SK-N-SH (cell line): ENCODE measurements around the gene ST7. TPM values are rescaled to one million over a fixed set of nuclear protein-coding genes. Genes with fewer than 3 reads are reported as not detected.

ENCODE experiments used
- CTCF ChIA-PET: fragments of 300-600, 350-600 bp; formaldehyde crosslinking; extraction: SDS; loops from one replicate; lab custom pipeline; 2021; lab: Yijun Ruan, JAX
- POLR2A ChIA-PET: fragments of 350-600 bp; sonication (Branson Sonifier 250); formaldehyde crosslinking; extraction: SDS; loops from one replicate; lab custom pipeline; 2020; ENCODE audit warnings: antibody characterized with exemption, inconsistent platforms; lab: Yijun Ruan, JAX
- DNase-seq: peaks from one replicate; pipeline ENCODE4 v3.0.0; 2012
- H2AFZ ChIP-seq: fragments of 200-600 bp; sonication (generic); 2 replicates; pipeline ENCODE4 v1.8.1; 2016; ENCODE audit warnings: antibody characterized with exemption, mild to moderate bottlenecking, low read depth
- H3F3A ChIP-seq: fragments of 200-600 bp; sonication (generic); replicated peaks from 2 replicates; pipeline ENCODE3; 2016; ENCODE audit warnings: antibody characterized with exemption, mild to moderate bottlenecking; ENCODE audit not compliant: insufficient read depth
- H3K27ac ChIP-seq, 2 experiments: fragments of 200-500 bp in 1 of 2; fragments of 200-600 bp in 1 of 2; sonication (Bioruptor generic) in 1 of 2; sonication (generic), shearing (Covaris generic) in 1 of 2; 2 replicates each; pipeline versions ENCODE4 v1.5.1 to v1.6.1; 2014 to 2016; ENCODE audit warnings: low read depth in 2 of 2, inconsistent platforms in 1 of 2, low read length in 1 of 2, mild to moderate bottlenecking in 1 of 2, mixed read lengths in 1 of 2
- H3K27me3 ChIP-seq: fragments of 200-600 bp; sonication (generic), shearing (Covaris generic); 2 replicates; pipeline ENCODE4 v1.6.1; 2016; ENCODE audit warnings: mixed run types; ENCODE audit not compliant: insufficient read depth
- H3K36me3 ChIP-seq, 2 experiments: fragments of 200-500 bp in 1 of 2; fragments of 200-600 bp in 1 of 2; sonication (Bioruptor generic) in 1 of 2; sonication (generic) in 1 of 2; replicated peaks in 1 of 2; 2 replicates each; pipeline versions ENCODE3 to v1.5.1; 2014 to 2016; ENCODE audit warnings: low read length in 1 of 2, mild to moderate bottlenecking in 1 of 2; ENCODE audit not compliant: insufficient read depth in 2 of 2, control insufficient read depth in 1 of 2
- H3K4me1 ChIP-seq, 2 experiments: fragments of 200-500 bp in 1 of 2; fragments of 200-600 bp in 1 of 2; sonication (Bioruptor generic) in 1 of 2; sonication (generic), shearing (Covaris generic) in 1 of 2; 2 replicates each; pipeline versions ENCODE4 v1.5.1 to v1.6.1; 2014 to 2016; ENCODE audit warnings: low read depth in 1 of 2, low read length in 1 of 2, mixed run types in 1 of 2; ENCODE audit not compliant: insufficient read depth in 2 of 2, control insufficient read depth in 1 of 2
- H3K4me2 ChIP-seq: fragments of 200-600 bp; sonication (generic), shearing (Covaris generic); 2 replicates; pipeline ENCODE4 v1.6.1; 2017; ENCODE audit warnings: mixed run types
- H3K4me3 ChIP-seq, 2 experiments: fragments of 200-500 bp in 1 of 2; fragments of 200-600 bp in 1 of 2; sonication (Bioruptor generic) in 1 of 2; sonication (generic), shearing (Covaris generic) in 1 of 2; 2 replicates each; pipeline versions ENCODE4 v1.5.1 to v1.8.1; 2014 to 2016; ENCODE audit warnings: low read depth in 2 of 2, inconsistent platforms in 1 of 2, low read length in 1 of 2, mild to moderate bottlenecking in 1 of 2, mixed read lengths in 1 of 2, moderate library complexity in 1 of 2
- H3K79me2 ChIP-seq: fragments of 200-600 bp; sonication (generic); 2 replicates; pipeline ENCODE4 v1.8.1; 2017; ENCODE audit warnings: mild to moderate bottlenecking; ENCODE audit not compliant: insufficient read depth
- H3K9ac ChIP-seq: fragments of 200-600 bp; sonication (generic); 2 replicates; pipeline ENCODE4 v1.6.1; 2017; ENCODE audit warnings: mixed run types
- H3K9me2 ChIP-seq: fragments of 200-600 bp; sonication (generic); 2 replicates; pipeline ENCODE4 v1.6.1; 2017; ENCODE audit warnings: mixed run types
- H3K9me3 ChIP-seq: fragments of 200-600 bp; sonication (generic); 2 replicates; pipeline ENCODE4 v1.6.1; 2017; ENCODE audit warnings: mixed run types, mild to moderate bottlenecking, moderate library complexity
- H4K20me1 ChIP-seq: fragments of 200-600 bp; sonication (generic); 2 replicates; pipeline ENCODE4 v1.6.1; 2017; ENCODE audit warnings: mild to moderate bottlenecking, mixed run types; ENCODE audit not compliant: insufficient read depth
- ELF1 ChIP-seq: IDR thresholded peaks from 2 replicates; pipeline ENCODE4 v1.4.0; 2012
- EP300 ChIP-seq, 2 experiments: IDR thresholded peaks; 2 replicates each; pipeline versions ENCODE4 v1.4.0 to v1.6.1; 2012; ENCODE audit warnings: borderline replicate concordance in 1 of 2, low read depth in 1 of 2, low read length in 1 of 2
- FOXM1 ChIP-seq: IDR thresholded peaks from 2 replicates; pipeline ENCODE4 v1.4.0; 2012; ENCODE audit warnings: low read depth, mild to moderate bottlenecking
- JUND ChIP-seq: IDR thresholded peaks from 2 replicates; pipeline ENCODE4 v1.4.0; 2012
- NFIC ChIP-seq: IDR thresholded peaks from 2 replicates; pipeline ENCODE4 v1.4.0; 2012; ENCODE audit warnings: borderline replicate concordance
- POLR2AphosphoS5 ChIP-seq: IDR thresholded peaks from 2 replicates; pipeline ENCODE4 v1.6.1; 2012; ENCODE audit warnings: low read depth, low read length
- RAD21 ChIP-seq: IDR thresholded peaks from 2 replicates; pipeline ENCODE4 v1.6.1; 2012; ENCODE audit warnings: mild to moderate bottlenecking, low read length
- REST ChIP-seq: IDR thresholded peaks from 2 replicates; pipeline ENCODE4 v1.6.1; 2012; ENCODE audit warnings: mild to moderate bottlenecking, low read depth, low read length, moderate library complexity
- RXRA ChIP-seq: IDR thresholded peaks from 2 replicates; pipeline ENCODE4 v1.4.0; 2012; ENCODE audit warnings: low read depth, mild to moderate bottlenecking, borderline replicate concordance
- SMC3 ChIP-seq: IDR thresholded peaks from 2 replicates; pipeline ENCODE4 v1.6.1; 2012; ENCODE audit warnings: low read depth, low read length, improper control_type of control experiment
- TAF1 ChIP-seq: IDR thresholded peaks from 2 replicates; pipeline ENCODE4 v1.6.1; 2012; ENCODE audit warnings: low read depth, mild to moderate bottlenecking, low read length, moderate library complexity, borderline replicate concordance
- TCF12 ChIP-seq: IDR thresholded peaks from 2 replicates; pipeline ENCODE4 v1.4.0; 2012
- TEAD4 ChIP-seq: IDR thresholded peaks from 2 replicates; pipeline ENCODE4 v1.4.0; 2012; ENCODE audit warnings: mild to moderate bottlenecking, borderline replicate concordance; ENCODE audit not compliant: insufficient read depth
- WGBS: methylation state at CpG from one replicate; pipeline ENCODE4 v1.1.6; 2017; ENCODE audit warnings: low lambda C conversion rate; 5-methylcytosine and 5-hydroxymethylcytosine counted together
- polyA plus RNA-seq, 3 experiments: library from polyadenylated mRNA; depleted of rRNA; stranded (reverse); fragments of >200 nt; gene quantifications; 2 replicates each; pipeline ENCODE4 v1.2.3, GENCODE V29; 2012
- TF ChIP-seq, protein P1 (sequence below): IDR thresholded peaks from 2 replicates; pipeline ENCODE4; 2012
- TF ChIP-seq, protein P2 (sequence below): fragments of 150-350 bp; IDR thresholded peaks from 2 replicates; pipeline ENCODE4 v1.6.1; 2017; ENCODE audit warnings: antibody characterized with exemption, low read length, low read depth, borderline replicate concordance
- TF ChIP-seq, protein P3 (sequence below): IDR thresholded peaks from 2 replicates; pipeline ENCODE4 v1.4.0; 2012; ENCODE audit warnings: low read depth, borderline replicate concordance
- TF ChIP-seq, protein P4 (sequence below): IDR thresholded peaks from 2 replicates; pipeline ENCODE4 v1.4.0; 2012; ENCODE audit warnings: low read depth
- TF ChIP-seq, protein P5 (sequence below): IDR thresholded peaks from 2 replicates; pipeline ENCODE4 v1.4.0; 2012; ENCODE audit warnings: low read depth, borderline replicate concordance

ST7 gene
- polyA plus RNA-seq, 1 of the 3 experiments (the other 2 are of a cell fraction) = 23.5 TPM

DNA sequence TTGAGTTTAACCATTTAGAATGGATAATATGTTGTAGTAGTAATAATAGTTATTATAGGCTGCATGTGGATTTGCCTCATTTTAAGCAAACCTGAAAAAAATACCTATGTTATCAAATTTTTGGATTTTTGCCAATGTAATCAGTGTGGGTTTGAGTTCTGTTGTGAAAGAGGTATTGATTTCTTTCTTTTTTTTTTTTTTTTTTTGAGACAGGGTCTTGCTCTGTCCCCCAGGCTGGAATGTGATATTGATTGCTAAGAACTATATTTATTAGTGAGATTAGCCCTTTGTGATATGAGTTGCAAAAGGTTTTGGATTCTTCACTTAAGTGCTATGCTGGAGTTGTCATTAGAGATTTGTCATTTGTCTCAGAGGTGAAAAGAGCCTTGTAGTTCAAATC, 124.4 kb downstream of the ST7 start:
- CTCF ChIA-PET = interaction anchor here (1.2 to 1.7 kb wide), 5 partner anchors 9 to 43 kb away, joined by 3 to 5 read pairs (median 4); no protein-coding TSS in a partner anchor
- H3K9me3 ChIP-seq = no peaks in the 10 kb centered on the region
- no peak overlapping the region for H2AFZ ChIP-seq
- no peak overlapping the region for H3K4me3 ChIP-seq
- H3K4me1 ChIP-seq = peaks cover 0 to 17% of the 10 kb centered on the region in 2 experiments; a peak in 2 of 4 replicates
- no peaks in the 10 kb centered on the region for H3K36me3 ChIP-seq
- H3F3A ChIP-seq = peaks cover 7% of the 10 kb centered on the region
- H3K79me2 ChIP-seq = peaks cover 3% of the 10 kb centered on the region; the same call in 1 of the 2 replicates
- H3K27me3 ChIP-seq = no peaks in the 10 kb centered on the region
- TF ChIP-seq ELF1 (no peak), NFIC (peak; percentile 11; the same call in 1 of the 2 replicates)
- TF ChIP-seq, protein P1, sequence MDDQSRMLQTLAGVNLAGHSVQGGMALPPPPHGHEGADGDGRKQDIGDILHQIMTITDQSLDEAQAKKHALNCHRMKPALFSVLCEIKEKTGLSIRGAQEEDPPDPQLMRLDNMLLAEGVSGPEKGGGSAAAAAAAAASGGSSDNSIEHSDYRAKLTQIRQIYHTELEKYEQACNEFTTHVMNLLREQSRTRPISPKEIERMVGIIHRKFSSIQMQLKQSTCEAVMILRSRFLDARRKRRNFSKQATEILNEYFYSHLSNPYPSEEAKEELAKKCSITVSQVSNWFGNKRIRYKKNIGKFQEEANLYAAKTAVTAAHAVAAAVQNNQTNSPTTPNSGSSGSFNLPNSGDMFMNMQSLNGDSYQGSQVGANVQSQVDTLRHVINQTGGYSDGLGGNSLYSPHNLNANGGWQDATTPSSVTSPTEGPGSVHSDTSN = no peak
- H3K4me2 ChIP-seq = no peak overlapping the region
- no peak overlapping the region for H3K27ac ChIP-seq
- POLR2A ChIA-PET = no interaction called here
- H4K20me1 ChIP-seq = no peaks in the 10 kb centered on the region
- no peak for DNase-seq
- no peak overlapping the region for H3K9ac ChIP-seq
- H3K9me2 ChIP-seq = no peaks in the 10 kb centered on the region

- H3K4me1 ChIP-seq = peaks cover 3 to 20% of the 10 kb centered on the region in 2 experiments; a peak in 3 of 4 replicates
- H3K9me3 ChIP-seq = no peaks in the 10 kb centered on the region
- H3F3A ChIP-seq = peaks cover 11% of the 10 kb centered on the region
- ChIA-PET CTCF (interaction anchor here (0.7 to 1.8 kb wide), 2 partner anchors 42 to 45 kb away, joined by 3 to 6 read pairs; no protein-coding TSS in a partner anchor), POLR2A (no interaction called here)
- H3K9me2 ChIP-seq = no peaks in the 10 kb centered on the region
- H3K79me2 ChIP-seq = peaks cover 3% of the 10 kb centered on the region; the same call in 1 of the 2 replicates
- no peak for DNase-seq
- H2AFZ ChIP-seq = no peak overlapping the region
- WGBS = 73% methylated on average over 2 of the region's 2 CpGs
- no peak overlapping the region for H3K4me2 ChIP-seq
- no peaks in the 10 kb centered on the region for H3K36me3 ChIP-seq
- no peak overlapping the region for H3K27ac ChIP-seq
- no peaks in the 10 kb centered on the region for H3K27me3 ChIP-seq
- no peak overlapping the region for H3K4me3 ChIP-seq
- no peak overlapping the region for H3K9ac ChIP-seq
- H4K20me1 ChIP-seq = no peaks in the 10 kb centered on the region
- no peak for TF ChIP-seq POLR2AphosphoS5
- no peak for TF ChIP-seq TEAD4
- no peak for TF ChIP-seq RAD21
- no peak for TF ChIP-seq REST
- TF ChIP-seq SMC3 = no peak
- TF ChIP-seq JUND = no peak
- TF ChIP-seq, protein P2, sequence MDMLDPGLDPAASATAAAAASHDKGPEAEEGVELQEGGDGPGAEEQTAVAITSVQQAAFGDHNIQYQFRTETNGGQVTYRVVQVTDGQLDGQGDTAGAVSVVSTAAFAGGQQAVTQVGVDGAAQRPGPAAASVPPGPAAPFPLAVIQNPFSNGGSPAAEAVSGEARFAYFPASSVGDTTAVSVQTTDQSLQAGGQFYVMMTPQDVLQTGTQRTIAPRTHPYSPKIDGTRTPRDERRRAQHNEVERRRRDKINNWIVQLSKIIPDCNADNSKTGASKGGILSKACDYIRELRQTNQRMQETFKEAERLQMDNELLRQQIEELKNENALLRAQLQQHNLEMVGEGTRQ = no peak
- no peak for TF ChIP-seq EP300 (IDR thresholded peaks at IDR 0.05; ENCODE audit: borderline replicate concordance in 1 of 2, low read depth in 1 of 2, low read length in 1 of 2)
- no peak for TF ChIP-seq ELF1
- TF ChIP-seq, protein P1 = no peak
- TF ChIP-seq, protein P3, sequence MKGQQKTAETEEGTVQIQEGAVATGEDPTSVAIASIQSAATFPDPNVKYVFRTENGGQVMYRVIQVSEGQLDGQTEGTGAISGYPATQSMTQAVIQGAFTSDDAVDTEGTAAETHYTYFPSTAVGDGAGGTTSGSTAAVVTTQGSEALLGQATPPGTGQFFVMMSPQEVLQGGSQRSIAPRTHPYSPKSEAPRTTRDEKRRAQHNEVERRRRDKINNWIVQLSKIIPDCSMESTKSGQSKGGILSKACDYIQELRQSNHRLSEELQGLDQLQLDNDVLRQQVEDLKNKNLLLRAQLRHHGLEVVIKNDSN = no peak
- TF ChIP-seq TCF12 = no peak
- TF ChIP-seq, protein P4, sequence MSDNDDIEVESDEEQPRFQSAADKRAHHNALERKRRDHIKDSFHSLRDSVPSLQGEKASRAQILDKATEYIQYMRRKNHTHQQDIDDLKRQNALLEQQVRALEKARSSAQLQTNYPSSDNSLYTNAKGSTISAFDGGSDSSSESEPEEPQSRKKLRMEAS = no peak
- TF ChIP-seq RXRA = no peak
- no peak for TF ChIP-seq FOXM1
- TF ChIP-seq, protein P5, sequence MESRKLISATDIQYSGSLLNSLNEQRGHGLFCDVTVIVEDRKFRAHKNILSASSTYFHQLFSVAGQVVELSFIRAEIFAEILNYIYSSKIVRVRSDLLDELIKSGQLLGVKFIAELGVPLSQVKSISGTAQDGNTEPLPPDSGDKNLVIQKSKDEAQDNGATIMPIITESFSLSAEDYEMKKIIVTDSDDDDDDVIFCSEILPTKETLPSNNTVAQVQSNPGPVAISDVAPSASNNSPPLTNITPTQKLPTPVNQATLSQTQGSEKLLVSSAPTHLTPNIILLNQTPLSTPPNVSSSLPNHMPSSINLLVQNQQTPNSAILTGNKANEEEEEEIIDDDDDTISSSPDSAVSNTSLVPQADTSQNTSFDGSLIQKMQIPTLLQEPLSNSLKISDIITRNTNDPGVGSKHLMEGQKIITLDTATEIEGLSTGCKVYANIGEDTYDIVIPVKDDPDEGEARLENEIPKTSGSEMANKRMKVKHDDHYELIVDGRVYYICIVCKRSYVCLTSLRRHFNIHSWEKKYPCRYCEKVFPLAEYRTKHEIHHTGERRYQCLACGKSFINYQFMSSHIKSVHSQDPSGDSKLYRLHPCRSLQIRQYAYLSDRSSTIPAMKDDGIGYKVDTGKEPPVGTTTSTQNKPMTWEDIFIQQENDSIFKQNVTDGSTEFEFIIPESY = no peak
- TF ChIP-seq TAF1 = no peak
Observed at GRCh38 chr7:117082647-117083046, 129.3 kb downstream of the ST7 start.
